Mammary epithelial cell (primary cell): ENCODE measurements around the gene ADTRP.

Source experiments
- CTCF ChIP-seq, 2 donors: IDR thresholded peaks in 1 of 2; conservative IDR thresholded peaks in 1 of 2; 2 replicates each; pipeline ENCODE4 v1.5.1; 2011 to 2012; ENCODE audit warnings: inconsistent platforms in 2 of 2, low read length in 2 of 2, mild to moderate bottlenecking in 2 of 2, control low read depth in 1 of 2, low read depth in 1 of 2; ENCODE audit not compliant: insufficient read depth in 1 of 2; ENCODE audit errors: extremely low read depth in 1 of 2
- EZH2 ChIP-seq: IDR thresholded peaks from 2 replicates; pipeline ENCODE4 v1.6.1; 2012; ENCODE audit warnings: low read length, inconsistent platforms, borderline replicate concordance

- no peak for TF ChIP-seq CTCF (conservative IDR thresholded peaks at IDR 0.05 in 1 of 2, IDR thresholded peaks at IDR 0.05 in 1 of 2; ENCODE audit: extremely low read depth in 1 of 2, insufficient read depth in 1 of 2, low read depth in 1 of 2, low read length in 2 of 2)
- no peak for TF ChIP-seq EZH2
These were observed 74.9 kb downstream of the ADTRP start for GRCh38 chr6:11703725-11704124.
